HL-60/S4 treated with retinoic acid at 250 ng/mL for 4 days and 3 days (cell line): ENCODE measurements around the gene OAF.

ENCODE experiments used
- in situ Hi-C: fragments of 300-500 bp; cut with MboI; formaldehyde crosslinking; loops from 2 replicates; pipeline ENCODE4 v1.7.0; 2022; ENCODE audit warnings: low sequenced_read_pairs

The OAF gene

GRCh38 chr11:120182790-120183491, 27.9 kb upstream of the OAF start:
- in situ Hi-C loops: no loop called here

GRCh38 chr11:120183701-120184141, 27.1 kb upstream of the OAF start:
- in situ Hi-C loops: no loop called here

- in situ Hi-C loops: no loop called here
Measured at GRCh38 chr11:120184371-120184945, 26.4 kb upstream of the OAF start.

- in situ Hi-C loops: no loop called here
Measured at GRCh38 chr11:120184946-120185705, 25.7 kb upstream of the OAF start.

- in situ Hi-C loops: no loop called here
Measured at GRCh38 chr11:120185706-120186455, 25.0 kb upstream of the OAF start.

DNA sequence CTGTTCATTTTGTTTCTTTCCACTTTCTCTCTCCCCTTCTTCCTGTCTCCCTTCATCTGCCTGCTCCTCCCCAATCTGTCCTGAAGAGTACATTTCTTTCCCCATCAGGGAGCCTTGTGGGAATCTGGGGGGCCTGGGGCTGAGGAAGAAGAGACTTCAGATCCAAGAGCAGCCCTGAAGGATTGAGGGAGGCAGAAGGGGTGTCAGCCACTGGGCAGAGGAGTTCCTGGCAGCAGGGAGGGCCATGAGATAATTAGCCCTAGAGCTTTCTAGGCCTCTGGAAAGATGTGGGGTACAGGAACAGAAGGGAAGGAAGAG, 24.4 kb upstream of the OAF start:
- in situ Hi-C loops: no loop called here

- in situ Hi-C loops: no loop called here
Measured at GRCh38 chr11:120186774-120187591, 23.8 kb upstream of the OAF start.

- in situ Hi-C loops: no loop called here
Measured at GRCh38 chr11:120188371-120188770, 22.5 kb upstream of the OAF start.

GRCh38 chr11:120188811-120189455, 21.9 kb upstream of the OAF start:
- in situ Hi-C loops: no loop called here

GRCh38 chr11:120191058-120191457, 19.8 kb upstream of the OAF start:
- in situ Hi-C loops: no loop called here

GRCh38 chr11:120192831-120193625, 17.8 kb upstream of the OAF start:
- in situ Hi-C loops: no loop called here

- in situ Hi-C loops: no loop called here
Measured at GRCh38 chr11:120194166-120194565, 16.7 kb upstream of the OAF start.

GRCh38 chr11:120195601-120196320, 15.1 kb upstream of the OAF start:
- in situ Hi-C loops: no loop called here

DNA sequence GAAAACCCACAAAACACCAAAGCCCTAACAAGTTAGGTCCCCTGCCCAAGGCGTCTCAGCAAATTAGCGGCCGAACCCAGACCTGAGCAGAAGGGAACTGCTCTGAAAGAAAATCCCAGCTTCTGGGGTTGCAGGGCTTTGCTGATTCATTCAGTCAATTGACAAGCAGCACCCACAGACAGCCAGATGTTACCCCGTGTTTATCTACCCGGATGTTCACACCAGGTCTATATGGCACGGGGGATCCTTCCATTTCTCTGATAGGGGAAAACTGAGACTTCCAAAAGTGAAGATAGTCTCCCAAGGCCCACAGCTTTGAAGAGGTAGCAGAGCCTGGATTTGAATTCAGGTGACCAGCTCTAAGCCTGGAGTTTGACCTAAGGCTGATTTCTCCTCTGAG, 14.0 kb upstream of the OAF start:
- in situ Hi-C loops: no loop called here

DNA sequence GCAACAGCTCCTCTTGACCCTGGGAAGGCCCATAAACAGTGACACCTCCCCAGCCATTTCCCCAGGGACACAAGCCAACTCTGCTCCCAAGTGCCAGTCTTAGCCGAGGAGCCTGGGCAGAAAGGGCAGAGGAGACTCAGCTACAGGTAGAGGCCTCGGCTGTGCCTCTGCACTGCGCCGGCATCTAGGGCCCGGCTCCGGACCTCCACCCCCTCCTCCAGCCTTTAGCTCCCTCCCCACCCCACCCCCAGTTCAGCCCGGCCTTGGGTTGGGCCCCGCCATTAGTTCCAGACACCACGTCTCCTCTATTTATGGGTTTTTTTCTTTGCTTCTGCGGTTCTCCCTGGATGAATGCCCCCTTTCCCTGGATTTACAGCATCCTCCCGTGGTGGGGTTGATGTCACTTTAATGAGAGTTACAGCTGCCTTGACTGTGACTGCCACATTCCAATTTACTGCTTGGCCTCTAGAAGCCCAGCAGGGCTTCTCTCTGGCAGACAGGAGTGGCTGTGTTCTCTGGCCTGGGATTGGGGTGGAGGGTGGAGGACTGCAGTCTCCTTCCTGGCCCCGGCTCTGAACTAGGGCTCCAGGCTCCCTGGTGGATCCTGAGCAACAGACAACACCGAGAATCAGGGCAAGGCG, 13.5 kb upstream of the OAF start:
- in situ Hi-C loops: no loop called here

DNA sequence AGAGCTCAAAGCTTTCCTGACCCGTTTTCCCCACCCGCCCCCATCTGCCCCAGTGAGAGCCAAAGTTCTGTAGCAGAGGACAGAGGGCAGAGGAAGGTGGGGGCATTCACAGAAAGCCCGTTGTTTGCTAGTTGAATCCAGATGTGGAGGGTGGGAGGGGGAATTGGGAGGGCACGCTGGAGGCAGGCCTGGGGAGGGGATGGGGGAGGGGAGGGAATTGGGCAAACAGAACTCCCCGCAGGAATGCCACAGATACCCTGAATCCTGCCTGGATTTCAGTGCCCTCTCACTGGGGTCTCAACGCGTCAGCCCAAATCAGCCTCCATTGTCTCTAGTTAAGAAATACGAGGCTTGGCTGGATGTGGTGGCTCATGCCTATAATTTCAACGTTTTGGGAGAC, 12.9 kb upstream of the OAF start:
- in situ Hi-C loops: no loop called here

GRCh38 chr11:120198403-120198786, 12.4 kb upstream of the OAF start:
- in situ Hi-C loops: no loop called here

GRCh38 chr11:120198787-120199469, 11.9 kb upstream of the OAF start:
- in situ Hi-C loops: no loop called here
